Liver (tissue), 9 donors: ENCODE measurements around the gene EMX2. TPM values are rescaled to one million over a fixed set of nuclear protein-coding genes. Genes with fewer than 3 reads are reported as not detected.

Experiments
- DNase-seq: peaks from one replicate; pipeline ENCODE4 v3.0.0-alpha.2; 2017; ENCODE audit warnings: low spot score
- H3K27ac ChIP-seq, 2 donors: one replicate each; pipeline ENCODE4 v1.7.0; 2013; ENCODE audit warnings: inconsistent platforms in 2 of 2, low read length in 2 of 2, control low read depth in 1 of 2, low read depth in 1 of 2, mild to moderate bottlenecking in 1 of 2
- H3K27me3 ChIP-seq, 4 donors: one replicate each; pipeline versions ENCODE4 v1.6.1 to v1.7.0; 2013; ENCODE audit warnings: low read length in 3 of 4, inconsistent platforms in 1 of 4, mild to moderate bottlenecking in 1 of 4, moderate library complexity in 1 of 4; ENCODE audit not compliant: control insufficient read depth in 4 of 4, insufficient read depth in 4 of 4
- H3K36me3 ChIP-seq, 4 donors: one replicate each; pipeline versions ENCODE4 v1.6.1 to v1.7.0; 2013; ENCODE audit warnings: low read length in 3 of 4, mild to moderate bottlenecking in 3 of 4, low read depth in 1 of 4, moderate library complexity in 1 of 4; ENCODE audit not compliant: control insufficient read depth in 4 of 4, insufficient read depth in 3 of 4
- H3K4me1 ChIP-seq, 4 donors: one replicate each; pipeline versions ENCODE4 v1.6.1 to v1.7.0; 2013; ENCODE audit warnings: low read length in 3 of 4, mild to moderate bottlenecking in 3 of 4, moderate library complexity in 1 of 4; ENCODE audit not compliant: control insufficient read depth in 4 of 4, insufficient read depth in 4 of 4
- H3K4me3 ChIP-seq, 3 donors: one replicate each; pipeline versions ENCODE4 v1.6.1 to v1.7.0; 2013; ENCODE audit warnings: low read length in 3 of 3, control low read depth in 1 of 3, low read depth in 1 of 3, mild to moderate bottlenecking in 1 of 3
- H3K9ac ChIP-seq, 2 donors: one replicate each; pipeline ENCODE4 v1.7.0; 2013; ENCODE audit warnings: low read length in 2 of 2, mild to moderate bottlenecking in 2 of 2, moderate library complexity in 2 of 2, control low read depth in 1 of 2, low read depth in 1 of 2
- H3K9me3 ChIP-seq, 4 donors: one replicate each; pipeline versions ENCODE4 v1.6.1 to v1.7.0; 2013; ENCODE audit warnings: low read length in 3 of 4; ENCODE audit not compliant: control insufficient read depth in 4 of 4
- ATF3 ChIP-seq: IDR thresholded peaks from 2 replicates; pipeline ENCODE4 v1.6.1; 2016; ENCODE audit warnings: antibody characterized with exemption
- CTCF ChIP-seq: fragments of 150-350 bp; IDR thresholded peaks from 2 replicates; pipeline ENCODE4 v1.5.1; 2017; ENCODE audit warnings: improper control_type of control experiment, low read depth, low read length; ENCODE audit not compliant: missing input control
- EGR1 ChIP-seq, 2 donors: IDR thresholded peaks; 2 replicates each; pipeline ENCODE4 v1.6.1; 2016 to 2018; ENCODE audit warnings: antibody characterized with exemption in 2 of 2, low read depth in 2 of 2
- FOXA1 ChIP-seq: IDR thresholded peaks from 2 replicates; pipeline ENCODE4 v1.6.1; 2016; ENCODE audit warnings: antibody characterized with exemption
- FOXA2 ChIP-seq: IDR thresholded peaks from 2 replicates; pipeline ENCODE4 v1.6.1; 2016; ENCODE audit warnings: antibody characterized with exemption
- GABPA ChIP-seq, 2 donors: IDR thresholded peaks in 1 of 2; conservative IDR thresholded peaks in 1 of 2; 2 replicates each; pipeline ENCODE4 v1.6.1; 2016; ENCODE audit warnings: antibody characterized with exemption in 2 of 2, mild to moderate bottlenecking in 1 of 2, moderate library complexity in 1 of 2
- HNF4A ChIP-seq, 2 donors: conservative IDR thresholded peaks; 2 replicates each; pipeline ENCODE4 v1.6.1; 2016; ENCODE audit warnings: antibody characterized with exemption in 2 of 2, mild to moderate bottlenecking in 2 of 2
- HNF4G ChIP-seq: IDR thresholded peaks from 2 replicates; pipeline ENCODE4 v1.6.1; 2016; ENCODE audit warnings: antibody characterized with exemption
- JUND ChIP-seq, 2 donors: IDR thresholded peaks; 2 replicates each; pipeline ENCODE4 v1.6.1; 2016; ENCODE audit warnings: antibody characterized with exemption in 2 of 2
- NR2F2 ChIP-seq: IDR thresholded peaks from 2 replicates; pipeline ENCODE4 v1.6.1; 2016; ENCODE audit warnings: antibody characterized with exemption
- RAD21 ChIP-seq, 2 donors: IDR thresholded peaks; 2 replicates each; pipeline ENCODE4 v1.6.1; 2016; ENCODE audit warnings: antibody characterized with exemption in 2 of 2, mild to moderate bottlenecking in 2 of 2
- REST ChIP-seq: IDR thresholded peaks from 2 replicates; pipeline ENCODE4 v1.6.1; 2016; ENCODE audit warnings: antibody characterized with exemption, mild to moderate bottlenecking
- RXRA ChIP-seq, 2 donors: IDR thresholded peaks; 2 replicates each; pipeline ENCODE4 v1.6.1; 2017 to 2018; ENCODE audit warnings: antibody characterized with exemption in 2 of 2, mild to moderate bottlenecking in 1 of 2
- SP1 ChIP-seq: IDR thresholded peaks from 2 replicates; pipeline ENCODE4 v1.6.1; 2018; ENCODE audit warnings: antibody characterized with exemption, mild to moderate bottlenecking
- TAF1 ChIP-seq: conservative IDR thresholded peaks from 2 replicates; pipeline ENCODE4 v1.6.1; 2016; ENCODE audit warnings: antibody characterized with exemption, mild to moderate bottlenecking
- YY1 ChIP-seq: IDR thresholded peaks from 2 replicates; pipeline ENCODE4 v1.6.1; 2016; ENCODE audit warnings: antibody characterized with exemption, mild to moderate bottlenecking
- ZBTB33 ChIP-seq: IDR thresholded peaks from 2 replicates; pipeline ENCODE4 v1.6.1; 2016; ENCODE audit warnings: antibody characterized with exemption
- WGBS: extraction: QIAGEN DNeasy Blood & Tissue Kit; methylation state at CpG from one replicate; pipeline ENCODE4 v1.1.7; 2013; 5-methylcytosine and 5-hydroxymethylcytosine counted together
- polyA plus RNA-seq, 2 donors: library from polyadenylated mRNA; stranded (reverse) in 1 of 2; unstranded in 1 of 2; fragments of 200-250 nt in 1 of 2; fragments of >200 nt in 1 of 2; fragmentation: Nextera tagmentation in 1 of 2; extraction: Ambion mirVana in 1 of 2; gene quantifications; one replicate each; pipeline versions ENCODE4 v1.2.1 to v1.2.3, GENCODE V29; 2013 to 2015
- total RNA-seq, 2 donors: library from RNA; depleted of rRNA; stranded (reverse); fragments of >200 nt; gene quantifications; one replicate each; pipeline ENCODE4 v1.2.3, GENCODE V29; 2014
- donor health status: healthy.
- donor health status: healthy.
- donor health status: healthy.
- donor health status: healthy.
- donor health status: healthy.

EMX2 gene
- total and polyA plus RNA-seq, 4 donors = not detected

- Histone ChIP-seq H3K9ac (no peak overlapping the region), H3K27me3 (peaks cover 10 to 31% (median 22%) of the 10 kb centered on the region in 4 donors), H3K36me3 (no peaks in the 10 kb centered on the region), H3K4me3 (no peak overlapping the region), H3K27ac (no peak overlapping the region), H3K9me3 (no peaks in the 10 kb centered on the region), H3K4me1 (peaks cover 17 to 42% (median 24%) of the 10 kb centered on the region in 4 donors)
- 8% methylated on average over 20 of the region's 20 CpGs for WGBS
- no peak for DNase-seq
- TF ChIP-seq EGR1 (IDR thresholded peaks at IDR 0.05; ENCODE audit: low read depth in 2 of 2) = no peak
- TF ChIP-seq FOXA2 = no peak
- no peak for TF ChIP-seq ATF3
Observed at GRCh38 chr10:117547016-117547715, 4.6 kb downstream of the EMX2 start.

GRCh38 chr10:117547716-117548668 is 5.4 kb downstream of the EMX2 start:
- no peaks in the 10 kb centered on the region for H3K9me3 ChIP-seq
- no peaks in the 10 kb centered on the region for H3K36me3 ChIP-seq
- H3K27ac ChIP-seq = no peak overlapping the region
- DNase-seq = no peak
- peaks cover 17 to 39% (median 23%) of the 10 kb centered on the region in 4 donors for H3K4me1 ChIP-seq
- 4% methylated on average over 32 of the region's 32 CpGs for WGBS
- no peak overlapping the region for H3K9ac ChIP-seq
- no peak overlapping the region for H3K4me3 ChIP-seq
- TF ChIP-seq HNF4A (conservative IDR thresholded peaks at IDR 0.05) (no peak), FOXA2 (no peak), NR2F2 (no peak), RAD21 (IDR thresholded peaks at IDR 0.05) (no peak), GABPA (IDR thresholded peaks at IDR 0.05 in 1 of 2, conservative IDR thresholded peaks at IDR 0.05 in 1 of 2) (no peak), FOXA1 (no peak), ZBTB33 (no peak), CTCF (no peak), RXRA (IDR thresholded peaks at IDR 0.05) (no peak), TAF1 (no peak), REST (no peak), HNF4G (no peak), SP1 (no peak), JUND (IDR thresholded peaks at IDR 0.05) (no peak), EGR1 (IDR thresholded peaks at IDR 0.05; ENCODE audit: low read depth in 2 of 2) (no peak), YY1 (no peak)
- peaks cover 13 to 31% (median 24%) of the 10 kb centered on the region in 4 donors for H3K27me3 ChIP-seq
